H1 (cell line): ENCODE data around the gene PPFIBP2.

ENCODE experiments used
- BACH1 ChIP-seq: IDR thresholded peaks from 2 replicates; pipeline ENCODE4 v1.6.1; 2012; ENCODE audit warnings: low read length, improper control_type of control experiment
- BCL11A ChIP-seq, 2 experiments: IDR thresholded peaks; one replicate each; pipeline ENCODE4 v1.6.1; 2011; ENCODE audit warnings: low read depth in 2 of 2, low read length in 2 of 2, mild to moderate bottlenecking in 2 of 2
- CREB1 ChIP-seq: IDR thresholded peaks from 2 replicates; pipeline ENCODE4 v1.6.1; 2012; ENCODE audit warnings: inconsistent platforms
- CTCF ChIP-seq, 3 experiments: IDR thresholded peaks; 1 replicate in 2 of 3; 2 replicates in 1 of 3; pipeline versions ENCODE4 v1.5.1 to v1.6.1; 2011; ENCODE audit warnings: low read length in 3 of 3, mild to moderate bottlenecking in 3 of 3, inconsistent platforms in 2 of 3, low read depth in 1 of 3, moderate library complexity in 1 of 3; ENCODE audit not compliant: insufficient read depth in 1 of 3; ENCODE audit errors: control extremely low read depth in 1 of 3
- EP300 ChIP-seq, 2 experiments: IDR thresholded peaks; 1 replicate in 1 of 2; 2 replicates in 1 of 2; pipeline ENCODE4 v1.6.1; 2011 to 2012; ENCODE audit warnings: low read depth in 2 of 2, low read length in 2 of 2, mild to moderate bottlenecking in 2 of 2, borderline replicate concordance in 1 of 2, inconsistent platforms in 1 of 2, moderate library complexity in 1 of 2
- FOSL1 ChIP-seq: IDR thresholded peaks from 2 replicates; pipeline ENCODE4 v1.6.1; 2011; ENCODE audit warnings: mild to moderate bottlenecking, low read depth, low read length, moderate library complexity; ENCODE audit not compliant: insufficient read depth
- KDM5A ChIP-seq: fragments of 200-600 bp; IDR thresholded peaks from 2 replicates; pipeline ENCODE4 v1.7.1; 2012; ENCODE audit warnings: mild to moderate bottlenecking, low read length, inconsistent platforms, mixed read lengths
- POLR2A ChIP-seq, 2 experiments: IDR thresholded peaks; 1 replicate in 1 of 2; 2 replicates in 1 of 2; pipeline ENCODE4 v1.6.1; 2011; ENCODE audit warnings: low read depth in 2 of 2, low read length in 2 of 2, mild to moderate bottlenecking in 2 of 2; ENCODE audit errors: control extremely low read depth in 1 of 2
- POLR2AphosphoS5 ChIP-seq: IDR thresholded peaks from 2 replicates; pipeline ENCODE4 v1.6.1; 2011; ENCODE audit warnings: low read depth, low read length
- POU5F1 ChIP-seq: IDR thresholded peaks from 2 replicates; pipeline ENCODE4 v1.6.1; 2011; ENCODE audit warnings: low read depth, mild to moderate bottlenecking, low read length, moderate library complexity
- RXRA ChIP-seq: IDR thresholded peaks from 2 replicates; pipeline ENCODE4 v1.6.1; 2011; ENCODE audit warnings: low read depth, mild to moderate bottlenecking, low read length, moderate library complexity; ENCODE audit not compliant: insufficient read depth
- SRF ChIP-seq: IDR thresholded peaks from 2 replicates; pipeline ENCODE4 v1.6.1; 2011; ENCODE audit warnings: mild to moderate bottlenecking, low read depth, low read length, moderate library complexity
- TAF1 ChIP-seq: IDR thresholded peaks from 2 replicates; pipeline ENCODE4 v1.6.1; 2011; ENCODE audit warnings: mild to moderate bottlenecking, low read depth, low read length
- TF ChIP-seq, protein P1 (sequence below): IDR thresholded peaks from 2 replicates; pipeline ENCODE4 v1.6.1; 2011; ENCODE audit warnings: low read depth, mild to moderate bottlenecking, low read length; ENCODE audit not compliant: insufficient read depth

DNA sequence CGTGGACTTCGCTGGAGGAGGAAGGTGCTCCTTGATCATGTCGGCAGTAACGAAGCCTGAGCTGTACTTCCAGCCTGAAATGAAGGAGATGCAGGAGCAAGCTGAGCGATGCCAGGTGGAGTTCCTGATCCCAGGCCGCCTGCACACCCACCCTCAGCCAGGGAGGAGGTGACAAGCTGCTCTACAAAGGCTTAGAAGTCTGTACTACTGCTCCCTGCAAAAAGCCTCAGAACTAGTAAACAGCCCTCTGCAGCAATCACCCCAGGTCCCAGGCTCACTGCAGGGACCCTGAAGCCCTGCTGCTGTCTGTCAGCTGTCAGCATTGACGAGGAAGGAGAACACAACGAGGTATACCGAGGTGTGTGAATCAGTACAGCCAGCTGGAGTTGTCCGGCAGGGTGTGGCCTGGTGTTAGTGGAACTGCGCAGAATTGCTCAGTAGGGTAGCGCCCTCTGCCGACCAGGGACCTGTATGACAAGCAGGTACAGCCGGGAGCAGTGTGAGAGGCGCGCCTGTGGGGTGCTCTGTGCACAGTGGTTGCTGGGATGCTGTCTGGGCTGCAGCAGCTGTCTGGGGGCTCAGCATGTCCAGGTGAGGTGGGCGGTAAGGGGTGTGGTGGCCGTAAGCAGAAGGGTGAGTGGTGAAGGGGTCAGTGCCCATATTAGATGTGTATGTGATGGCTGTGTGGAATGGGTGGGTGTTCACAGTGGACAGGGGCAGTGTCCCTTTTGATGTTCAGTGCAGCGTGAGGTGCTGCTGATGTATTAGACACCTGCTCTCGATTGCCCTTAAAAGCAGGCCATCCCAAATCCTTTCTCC is 151.9 kb downstream of the PPFIBP2 start:
- no peak for TF ChIP-seq KDM5A
- TF ChIP-seq RXRA, result no peak
- TF ChIP-seq FOSL1, result no peak
- no peak; the same call in 1 of the 2 replicates for TF ChIP-seq POLR2AphosphoS5
- no peak for TF ChIP-seq POU5F1
- no peak for TF ChIP-seq SRF
- no peak for TF ChIP-seq POLR2A (IDR thresholded peaks at IDR 0.05; ENCODE audit: control extremely low read depth in 1 of 2, low read depth in 2 of 2, low read length in 2 of 2)
- no peak for TF ChIP-seq EP300 (IDR thresholded peaks at IDR 0.05; ENCODE audit: borderline replicate concordance in 1 of 2, low read depth in 2 of 2, low read length in 2 of 2)
- TF ChIP-seq, protein P1, sequence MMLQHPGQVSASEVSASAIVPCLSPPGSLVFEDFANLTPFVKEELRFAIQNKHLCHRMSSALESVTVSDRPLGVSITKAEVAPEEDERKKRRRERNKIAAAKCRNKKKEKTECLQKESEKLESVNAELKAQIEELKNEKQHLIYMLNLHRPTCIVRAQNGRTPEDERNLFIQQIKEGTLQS, result no peak
- TF ChIP-seq CTCF (IDR thresholded peaks at IDR 0.05; ENCODE audit: control extremely low read depth in 1 of 3, insufficient read depth in 1 of 3, low read depth in 1 of 3, low read length in 3 of 3), result peak; percentile 80 to 92 (median 87)
- TF ChIP-seq TAF1, result no peak
- no peak for TF ChIP-seq BACH1
- 0 out of 2 replicates have a peak, but pooled peaks have one; percentile 27 for TF ChIP-seq CREB1
- no peak for TF ChIP-seq BCL11A (IDR thresholded peaks at IDR 0.05; ENCODE audit: low read depth in 2 of 2, low read length in 2 of 2)
